K562 (cell line): ENCODE results near the gene TANC1.

Source experiments
- CTCF ChIP-seq, 3 experiments: IDR thresholded peaks in 2 of 3; conservative IDR thresholded peaks in 1 of 3; 2 replicates each; pipeline ENCODE4 v1.5.1; 2011 to 2012; ENCODE audit warnings: low read length in 3 of 3, mild to moderate bottlenecking in 3 of 3, control low read depth in 2 of 3, improper control_type of control experiment in 1 of 3, inconsistent platforms in 1 of 3, low read depth in 1 of 3, mixed read lengths in 1 of 3, moderate library complexity in 1 of 3; ENCODE audit not compliant: insufficient read depth in 2 of 3
- SAFB2 ChIP-seq: fragments of 200-400 bp; formaldehyde crosslinking; IDR thresholded peaks from 2 replicates; pipeline ENCODE4 v1.6.1; 2018; ENCODE audit warnings: borderline replicate concordance, low read length, low read depth, moderate library complexity; ENCODE audit not compliant: severe bottlenecking
- TF ChIP-seq, protein P1 (sequence below), 2 experiments: IDR thresholded peaks; 2 replicates each; pipeline ENCODE4 v1.6.1; 2011; ENCODE audit warnings: borderline replicate concordance in 1 of 2, control low read depth in 1 of 2, low read depth in 1 of 2, low read length in 1 of 2, mild to moderate bottlenecking in 1 of 2, mixed read lengths in 1 of 2, moderate library complexity in 1 of 2; ENCODE audit not compliant: insufficient read depth in 1 of 2, insufficient read length in 1 of 2, poor library complexity in 1 of 2, severe bottlenecking in 1 of 2; ENCODE audit errors: extremely low read depth in 1 of 2
- TF ChIP-seq, protein P2 (sequence below): fragments of 250-450 bp; sonication (Bioruptor Pico); IDR thresholded peaks from 2 replicates; pipeline ENCODE4 v1.5.0; 2021; ENCODE audit warnings: mild to moderate bottlenecking, borderline replicate concordance

DNA sequence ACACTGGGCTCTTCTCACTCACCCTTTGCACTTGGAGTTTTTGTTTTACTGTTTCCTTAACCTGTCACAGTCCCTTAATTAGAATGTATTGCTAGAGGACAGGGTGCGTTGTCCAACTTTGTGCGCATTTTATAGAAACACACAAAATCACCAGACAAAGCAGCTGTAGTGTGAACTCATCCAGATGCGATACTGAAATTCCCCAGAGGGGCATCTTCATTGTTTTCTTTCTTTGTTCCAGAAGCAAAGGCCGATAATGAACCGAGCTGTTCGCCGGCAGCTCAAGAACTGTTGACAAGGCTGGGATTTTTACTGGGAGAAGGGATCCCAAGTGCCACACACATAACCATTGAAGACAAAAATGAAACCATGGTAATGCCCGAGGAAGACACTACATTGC, 180.5 kb downstream of the TANC1 start:
- TF ChIP-seq, protein P1, sequence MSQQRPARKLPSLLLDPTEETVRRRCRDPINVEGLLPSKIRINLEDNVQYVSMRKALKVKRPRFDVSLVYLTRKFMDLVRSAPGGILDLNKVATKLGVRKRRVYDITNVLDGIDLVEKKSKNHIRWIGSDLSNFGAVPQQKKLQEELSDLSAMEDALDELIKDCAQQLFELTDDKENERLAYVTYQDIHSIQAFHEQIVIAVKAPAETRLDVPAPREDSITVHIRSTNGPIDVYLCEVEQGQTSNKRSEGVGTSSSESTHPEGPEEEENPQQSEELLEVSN (IDR thresholded peaks at IDR 0.05; ENCODE audit: borderline replicate concordance in 1 of 2, extremely low read depth in 1 of 2, insufficient read depth in 1 of 2, insufficient read length in 1 of 2, low read depth in 1 of 2, low read length in 1 of 2, poor library complexity in 1 of 2, severe bottlenecking in 1 of 2), result no peak
- TF ChIP-seq CTCF (IDR thresholded peaks at IDR 0.05 in 2 of 3, conservative IDR thresholded peaks at IDR 0.05 in 1 of 3; ENCODE audit: insufficient read depth in 2 of 3, low read depth in 1 of 3, low read length in 3 of 3) (no peak), SAFB2 (no peak)
- TF ChIP-seq, protein P2, sequence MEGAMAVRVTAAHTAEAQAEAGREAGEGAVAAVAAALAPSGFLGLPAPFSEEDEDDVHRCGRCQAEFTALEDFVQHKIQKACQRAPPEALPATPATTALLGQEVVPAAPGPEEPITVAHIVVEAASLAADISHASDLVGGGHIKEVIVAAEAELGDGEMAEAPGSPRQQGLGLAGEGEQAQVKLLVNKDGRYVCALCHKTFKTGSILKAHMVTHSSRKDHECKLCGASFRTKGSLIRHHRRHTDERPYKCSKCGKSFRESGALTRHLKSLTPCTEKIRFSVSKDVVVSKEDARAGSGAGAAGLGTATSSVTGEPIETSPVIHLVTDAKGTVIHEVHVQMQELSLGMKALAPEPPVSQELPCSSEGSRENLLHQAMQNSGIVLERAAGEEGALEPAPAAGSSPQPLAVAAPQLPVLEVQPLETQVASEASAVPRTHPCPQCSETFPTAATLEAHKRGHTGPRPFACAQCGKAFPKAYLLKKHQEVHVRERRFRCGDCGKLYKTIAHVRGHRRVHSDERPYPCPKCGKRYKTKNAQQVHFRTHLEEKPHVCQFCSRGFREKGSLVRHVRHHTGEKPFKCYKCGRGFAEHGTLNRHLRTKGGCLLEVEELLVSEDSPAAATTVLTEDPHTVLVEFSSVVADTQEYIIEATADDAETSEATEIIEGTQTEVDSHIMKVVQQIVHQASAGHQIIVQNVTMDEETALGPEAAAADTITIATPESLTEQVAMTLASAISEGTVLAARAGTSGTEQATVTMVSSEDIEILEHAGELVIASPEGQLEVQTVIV, result no peak
